ENCODE data around the gene TBC1D5.

DNA sequence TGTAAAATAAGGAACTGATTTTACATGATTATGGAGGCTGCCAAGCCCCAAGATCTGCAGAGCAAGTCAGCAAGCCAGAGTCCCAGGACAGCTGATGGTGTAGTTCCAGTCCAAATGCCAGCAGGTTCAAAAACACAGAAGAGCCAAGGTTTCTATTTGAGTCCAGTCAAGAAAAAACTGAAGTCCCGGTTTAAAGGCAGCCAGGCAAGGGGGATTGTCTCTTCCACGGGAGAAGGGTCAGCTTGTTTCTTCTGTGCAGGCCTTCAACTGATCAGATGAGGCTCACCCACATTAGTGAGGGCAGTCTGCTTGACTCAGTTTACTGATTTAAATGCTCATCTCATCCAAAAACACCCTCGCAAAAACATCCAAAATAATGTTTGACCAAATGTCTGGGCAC is 611.5 kb downstream of the TBC1D5 start:
- no peak for TF ChIP-seq CTCF (IDR thresholded peaks at IDR 0.05)
- no peak for TF ChIP-seq POLR2AphosphoS5 (IDR thresholded peaks at IDR 0.05)
- no peak for TF ChIP-seq EP300 (IDR thresholded peaks at IDR 0.05; ENCODE audit: low read depth)
- TF ChIP-seq POLR2A (IDR thresholded peaks at IDR 0.05), result no peak
